KMS-11 (cell line): Measurements from ENCODE around the gene ZNF391.
"Not testable (repeated sequence)": the region's sequence is repeated elsewhere in the genome, so short reads cannot be mapped to it uniquely, and the experiment has no call there.

Experiments used
- H2AFZ ChIP-seq: fragments of 200-600 bp; sonication (generic); 2 replicates; pipeline ENCODE4 v1.6.1; 2016; ENCODE audit warnings: antibody characterized with exemption, mixed run types, low read depth
- H3K27ac ChIP-seq: fragments of 200-600 bp; sonication (generic); 2 replicates; pipeline ENCODE4 v1.6.1; 2016; ENCODE audit warnings: mild to moderate bottlenecking, mixed run types
- H3K27me3 ChIP-seq: fragments of 200-600 bp; sonication (generic); 2 replicates; pipeline ENCODE4 v1.6.1; 2017; ENCODE audit warnings: mild to moderate bottlenecking, low read depth, mixed run types, moderate library complexity; ENCODE audit not compliant: insufficient read depth
- H3K36me3 ChIP-seq: fragments of 200-600 bp; sonication (generic); 2 replicates; pipeline ENCODE4 v1.6.1; 2017; ENCODE audit warnings: mild to moderate bottlenecking, mixed run types; ENCODE audit not compliant: insufficient read depth
- H3K4me1 ChIP-seq: fragments of 200-600 bp; sonication (generic); 2 replicates; pipeline ENCODE4 v1.6.1; 2016; ENCODE audit warnings: mild to moderate bottlenecking, low read depth, mixed run types; ENCODE audit not compliant: poor library complexity, severe bottlenecking
- H3K4me2 ChIP-seq: fragments of 200-600 bp; sonication (generic); 2 replicates; pipeline ENCODE4 v1.7.0; 2016; ENCODE audit warnings: mild to moderate bottlenecking, mixed run types
- H3K4me3 ChIP-seq: fragments of 200-600 bp; sonication (generic); IDR thresholded peaks from 2 replicates; pipeline ENCODE4 v1.6.1; 2017; ENCODE audit warnings: low read depth, low read length, mixed read lengths; ENCODE audit not compliant: insufficient read depth
- H3K79me2 ChIP-seq: fragments of 200-600 bp; sonication (generic); 2 replicates; pipeline ENCODE4 v1.6.1; 2016; ENCODE audit warnings: low read depth, mixed run types; ENCODE audit not compliant: insufficient read depth
- H3K9ac ChIP-seq: fragments of 200-600 bp; sonication (generic); 2 replicates; pipeline ENCODE4 v1.6.1; 2016; ENCODE audit warnings: mild to moderate bottlenecking, mixed run types
- H4K20me1 ChIP-seq: fragments of 200-600 bp; sonication (generic); 2 replicates; pipeline ENCODE4 v1.6.1; 2016; ENCODE audit warnings: mild to moderate bottlenecking, mixed run types; ENCODE audit not compliant: insufficient read depth
- TF ChIP-seq, protein P1 (sequence below): fragments of 200-600 bp; sonication (generic); conservative IDR thresholded peaks from 2 replicates; pipeline ENCODE4 v1.6.1; 2017; ENCODE audit warnings: low read depth, mild to moderate bottlenecking, antibody characterized with exemption, low read length, moderate library complexity, mixed read lengths

Gene ZNF391

GRCh38 chr6:27368202-27368601 lies 20.4 kb upstream of the ZNF391 start:
- Histone ChIP-seq H3K79me2 (no peaks in the 10 kb centered on the region), H3K9ac (no peak overlapping the region), H3K4me2 (no peak overlapping the region), H3K36me3 (no peaks in the 10 kb centered on the region), H2AFZ (no peak overlapping the region), H4K20me1 (no peaks in the 10 kb centered on the region), H3K4me1 (no peaks in the 10 kb centered on the region), H3K4me3 (no peak overlapping the region), H3K27me3 (no peaks in the 10 kb centered on the region), H3K27ac (no peak overlapping the region)
- TF ChIP-seq, protein P1, sequence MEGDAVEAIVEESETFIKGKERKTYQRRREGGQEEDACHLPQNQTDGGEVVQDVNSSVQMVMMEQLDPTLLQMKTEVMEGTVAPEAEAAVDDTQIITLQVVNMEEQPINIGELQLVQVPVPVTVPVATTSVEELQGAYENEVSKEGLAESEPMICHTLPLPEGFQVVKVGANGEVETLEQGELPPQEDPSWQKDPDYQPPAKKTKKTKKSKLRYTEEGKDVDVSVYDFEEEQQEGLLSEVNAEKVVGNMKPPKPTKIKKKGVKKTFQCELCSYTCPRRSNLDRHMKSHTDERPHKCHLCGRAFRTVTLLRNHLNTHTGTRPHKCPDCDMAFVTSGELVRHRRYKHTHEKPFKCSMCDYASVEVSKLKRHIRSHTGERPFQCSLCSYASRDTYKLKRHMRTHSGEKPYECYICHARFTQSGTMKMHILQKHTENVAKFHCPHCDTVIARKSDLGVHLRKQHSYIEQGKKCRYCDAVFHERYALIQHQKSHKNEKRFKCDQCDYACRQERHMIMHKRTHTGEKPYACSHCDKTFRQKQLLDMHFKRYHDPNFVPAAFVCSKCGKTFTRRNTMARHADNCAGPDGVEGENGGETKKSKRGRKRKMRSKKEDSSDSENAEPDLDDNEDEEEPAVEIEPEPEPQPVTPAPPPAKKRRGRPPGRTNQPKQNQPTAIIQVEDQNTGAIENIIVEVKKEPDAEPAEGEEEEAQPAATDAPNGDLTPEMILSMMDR: no peak

DNA sequence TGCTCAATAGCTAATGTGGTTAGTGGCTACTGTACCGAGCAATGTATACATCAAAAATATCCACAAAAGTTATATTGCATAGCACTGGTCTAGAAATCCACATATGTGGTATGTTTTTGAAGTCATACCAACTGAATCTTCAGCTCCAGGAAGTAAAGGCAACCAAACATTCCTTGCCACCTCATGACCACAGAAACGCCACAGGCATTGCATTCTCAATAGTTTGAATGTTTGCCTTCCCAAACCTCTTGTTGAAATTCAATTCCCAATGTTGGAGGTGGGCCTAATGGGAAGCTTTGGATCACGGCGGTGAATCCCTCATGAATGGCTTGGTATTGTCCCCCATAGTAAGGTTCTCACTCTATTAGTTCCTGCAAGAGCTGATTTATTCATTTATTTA lies 18.2 kb upstream of the ZNF391 start:
- Histone ChIP-seq H3K27ac (no peak overlapping the region), H3K4me3 (no peak overlapping the region), H4K20me1 (no peaks in the 10 kb centered on the region), H3K9ac (no peak overlapping the region), H3K79me2 (no peaks in the 10 kb centered on the region), H2AFZ (no peak overlapping the region), H3K4me1 (peaks cover 3% of the 10 kb centered on the region), H3K4me2 (no peak overlapping the region), H3K27me3 (no peaks in the 10 kb centered on the region), H3K36me3 (no peaks in the 10 kb centered on the region)
- TF ChIP-seq, protein P1: no peak

DNA sequence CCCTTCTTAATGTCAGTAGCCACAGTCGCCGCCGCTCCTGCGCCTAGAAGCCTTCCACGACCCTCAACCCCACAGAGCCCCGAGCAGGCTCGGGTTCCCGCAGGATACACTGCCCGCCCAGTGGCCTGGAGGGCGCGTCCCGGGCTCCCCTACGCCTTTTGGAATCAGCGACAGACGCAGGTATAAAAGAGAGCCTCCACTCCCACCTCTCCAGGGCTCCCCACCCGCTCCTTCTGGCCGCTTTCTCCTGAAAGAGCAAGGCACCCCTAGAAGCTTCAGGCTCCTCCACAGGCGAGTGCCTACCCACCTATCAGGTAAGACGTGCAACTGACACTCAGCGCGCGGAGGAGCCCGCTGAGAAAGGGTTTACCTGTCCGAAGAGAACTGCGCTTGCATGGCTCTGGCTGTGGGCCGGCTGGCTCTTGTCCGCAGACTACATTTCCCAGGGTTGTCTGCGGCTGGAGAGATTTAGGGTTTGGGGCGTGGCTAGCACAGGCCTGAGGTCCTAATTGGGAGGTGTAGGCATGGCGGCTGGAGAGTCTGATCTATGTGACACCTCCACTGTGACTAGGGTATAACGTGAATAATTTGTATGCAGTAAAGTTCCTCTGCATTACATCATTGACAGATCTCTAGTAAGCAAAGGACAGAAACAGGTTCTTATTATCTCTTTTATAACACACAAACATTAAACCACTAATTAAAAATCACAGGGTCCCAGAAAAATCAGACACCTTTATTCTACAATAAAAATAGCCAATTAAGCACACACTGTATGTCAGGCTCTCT lies 13.5 kb upstream of the ZNF391 start:
- H3K27ac ChIP-seq: no peak overlapping the region
- H3K79me2 ChIP-seq: no peaks in the 10 kb centered on the region
- no peaks in the 10 kb centered on the region for H3K36me3 ChIP-seq
- H3K9ac ChIP-seq: no peak overlapping the region
- peak overlapping the region; percentile 66 for H2AFZ ChIP-seq
- H3K4me1 ChIP-seq: peaks cover 8% of the 10 kb centered on the region
- H4K20me1 ChIP-seq: no peaks in the 10 kb centered on the region
- no peaks in the 10 kb centered on the region for H3K27me3 ChIP-seq
- TF ChIP-seq, protein P1: no peak
- no peak overlapping the region for H3K4me3 ChIP-seq
- peak overlapping the region; percentile 91 for H3K4me2 ChIP-seq

GRCh38 chr6:27375613-27376079 lies 12.9 kb upstream of the ZNF391 start:
- no peaks in the 10 kb centered on the region for H3K27me3 ChIP-seq
- H3K36me3 ChIP-seq: no peaks in the 10 kb centered on the region
- H3K79me2 ChIP-seq: no peaks in the 10 kb centered on the region
- TF ChIP-seq, protein P1: no peak
- no peak overlapping the region for H3K4me3 ChIP-seq
- no peak overlapping the region for H3K9ac ChIP-seq
- H3K4me1 ChIP-seq: peaks cover 8% of the 10 kb centered on the region
- H2AFZ ChIP-seq: peak overlapping the region; percentile 66
- H3K4me2 ChIP-seq: peak overlapping the region; percentile 91
- H4K20me1 ChIP-seq: no peaks in the 10 kb centered on the region
- H3K27ac ChIP-seq: no peak overlapping the region

DNA sequence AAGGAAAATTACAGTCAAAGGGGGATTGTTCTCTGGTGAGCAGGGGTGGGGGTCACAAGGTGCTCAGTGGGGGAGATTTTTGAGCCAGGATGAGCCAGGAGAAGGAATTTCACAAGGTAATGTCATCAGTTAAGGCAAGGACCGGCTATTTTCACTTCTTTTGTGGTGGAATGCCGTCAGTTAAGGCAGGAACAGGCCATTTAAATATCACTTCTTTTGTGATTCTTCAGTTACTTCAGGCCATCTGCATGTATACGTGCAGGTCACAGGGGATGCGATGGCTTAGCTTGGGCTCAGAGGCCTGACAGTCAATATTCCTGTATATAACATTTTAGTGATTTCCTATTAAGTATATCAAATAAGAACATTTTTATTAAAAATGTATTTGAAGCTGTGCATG lies 10.2 kb upstream of the ZNF391 start:
- H3K79me2 ChIP-seq, H3K4me1 ChIP-seq, H3K9ac ChIP-seq, H3K4me3 ChIP-seq, H3K27me3 ChIP-seq, H2AFZ ChIP-seq, H3K36me3 ChIP-seq, H3K4me2 ChIP-seq, H4K20me1 ChIP-seq, H3K27ac ChIP-seq: not testable (repeated sequence)

DNA sequence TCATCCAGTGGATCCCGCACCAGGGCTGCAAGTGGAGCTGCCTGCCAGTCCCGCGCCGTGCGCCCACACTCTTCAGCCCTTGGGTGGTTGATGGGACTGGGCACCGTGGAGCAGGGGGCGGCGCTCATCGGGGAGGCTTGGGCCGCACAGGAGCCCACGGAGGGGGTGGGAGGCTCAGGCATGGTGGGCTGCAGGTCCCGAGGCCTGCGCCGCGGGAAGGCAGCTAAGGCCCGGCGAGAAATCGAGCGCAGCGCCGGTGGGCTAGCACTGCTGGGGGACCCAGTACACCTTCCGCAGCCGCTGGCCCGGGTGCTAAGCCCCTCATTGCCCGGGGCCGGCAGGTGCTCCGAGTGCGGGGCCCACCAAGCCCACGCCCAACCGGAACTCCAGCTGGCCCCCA lies 7.6 kb upstream of the ZNF391 start:
- H3K4me1 ChIP-seq, H3K79me2 ChIP-seq, H3K4me2 ChIP-seq, H3K36me3 ChIP-seq, H3K27ac ChIP-seq, H2AFZ ChIP-seq, H4K20me1 ChIP-seq, H3K4me3 ChIP-seq, H3K9ac ChIP-seq, H3K27me3 ChIP-seq: not testable (repeated sequence)
